AG09309 (cell line): ENCODE measurements around the gene ABCG1.

Source experiments
- DNase-seq: peaks from one replicate; pipeline ENCODE4 v3.0.0-alpha.2; 2010; ENCODE audit warnings: low read depth
- H3K4me3 ChIP-seq: 2 replicates; pipeline ENCODE4 v1.5.1; 2011; ENCODE audit warnings: mild to moderate bottlenecking, low read depth, low read length, moderate library complexity; ENCODE audit not compliant: control insufficient read depth
- TF ChIP-seq, protein P1 (sequence below): IDR thresholded peaks from 2 replicates; pipeline ENCODE4 v1.5.1; 2011; ENCODE audit warnings: mild to moderate bottlenecking, low read depth, low read length, inconsistent platforms; ENCODE audit not compliant: insufficient read depth, control insufficient read depth; ENCODE audit errors: missing control alignments

The ABCG1 gene

DNA sequence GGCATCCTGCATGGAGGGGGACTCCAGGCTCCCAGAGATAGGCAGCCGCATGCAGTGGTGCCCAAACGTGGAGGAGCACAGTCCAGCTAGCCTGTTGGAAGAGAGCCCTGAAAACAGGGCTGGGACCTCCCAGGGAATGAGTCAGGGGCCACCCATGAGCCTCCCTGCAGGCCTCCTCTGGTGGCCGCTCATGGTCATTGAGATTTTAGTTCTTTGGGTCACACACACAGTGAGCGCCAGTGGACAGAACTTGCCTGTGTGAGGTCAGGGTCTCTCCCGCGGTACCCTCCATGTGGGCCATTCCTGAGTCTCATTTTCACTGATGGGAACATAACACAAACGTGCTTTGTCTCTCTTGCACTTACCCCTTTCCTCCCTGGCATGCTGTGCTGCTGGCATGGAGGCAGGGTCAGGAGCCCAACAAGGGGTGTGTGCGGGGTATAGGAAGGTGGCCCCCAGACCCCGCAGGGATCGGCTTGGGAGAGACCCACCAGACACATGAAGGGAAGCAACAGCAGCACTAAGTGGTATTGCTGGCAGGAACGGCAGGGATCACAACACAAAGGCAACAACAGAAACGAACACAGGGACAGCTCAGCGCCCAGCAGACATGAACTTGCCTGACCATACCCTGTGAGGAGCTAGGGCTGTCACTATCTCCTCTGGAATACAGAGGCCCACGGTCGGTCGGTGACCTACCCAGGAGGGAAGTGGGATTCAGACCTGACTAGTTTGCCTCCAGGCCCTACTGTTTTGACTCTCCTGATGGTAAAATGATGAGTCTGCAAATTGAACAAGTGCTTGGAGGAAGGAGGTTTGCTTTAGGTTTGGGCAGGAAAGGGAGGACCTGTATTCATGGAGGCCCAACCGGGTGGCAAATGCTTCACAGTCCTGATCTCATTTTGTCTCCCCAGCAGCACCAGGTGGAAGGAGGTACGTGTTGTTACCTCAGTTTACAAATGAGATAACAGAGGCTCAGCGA lies 31.8 kb downstream of the ABCG1 start:
- TF ChIP-seq, protein P1, sequence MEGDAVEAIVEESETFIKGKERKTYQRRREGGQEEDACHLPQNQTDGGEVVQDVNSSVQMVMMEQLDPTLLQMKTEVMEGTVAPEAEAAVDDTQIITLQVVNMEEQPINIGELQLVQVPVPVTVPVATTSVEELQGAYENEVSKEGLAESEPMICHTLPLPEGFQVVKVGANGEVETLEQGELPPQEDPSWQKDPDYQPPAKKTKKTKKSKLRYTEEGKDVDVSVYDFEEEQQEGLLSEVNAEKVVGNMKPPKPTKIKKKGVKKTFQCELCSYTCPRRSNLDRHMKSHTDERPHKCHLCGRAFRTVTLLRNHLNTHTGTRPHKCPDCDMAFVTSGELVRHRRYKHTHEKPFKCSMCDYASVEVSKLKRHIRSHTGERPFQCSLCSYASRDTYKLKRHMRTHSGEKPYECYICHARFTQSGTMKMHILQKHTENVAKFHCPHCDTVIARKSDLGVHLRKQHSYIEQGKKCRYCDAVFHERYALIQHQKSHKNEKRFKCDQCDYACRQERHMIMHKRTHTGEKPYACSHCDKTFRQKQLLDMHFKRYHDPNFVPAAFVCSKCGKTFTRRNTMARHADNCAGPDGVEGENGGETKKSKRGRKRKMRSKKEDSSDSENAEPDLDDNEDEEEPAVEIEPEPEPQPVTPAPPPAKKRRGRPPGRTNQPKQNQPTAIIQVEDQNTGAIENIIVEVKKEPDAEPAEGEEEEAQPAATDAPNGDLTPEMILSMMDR, result no peak
- no peak overlapping the region for H3K4me3 ChIP-seq
- DNase-seq, result no peak

DNA sequence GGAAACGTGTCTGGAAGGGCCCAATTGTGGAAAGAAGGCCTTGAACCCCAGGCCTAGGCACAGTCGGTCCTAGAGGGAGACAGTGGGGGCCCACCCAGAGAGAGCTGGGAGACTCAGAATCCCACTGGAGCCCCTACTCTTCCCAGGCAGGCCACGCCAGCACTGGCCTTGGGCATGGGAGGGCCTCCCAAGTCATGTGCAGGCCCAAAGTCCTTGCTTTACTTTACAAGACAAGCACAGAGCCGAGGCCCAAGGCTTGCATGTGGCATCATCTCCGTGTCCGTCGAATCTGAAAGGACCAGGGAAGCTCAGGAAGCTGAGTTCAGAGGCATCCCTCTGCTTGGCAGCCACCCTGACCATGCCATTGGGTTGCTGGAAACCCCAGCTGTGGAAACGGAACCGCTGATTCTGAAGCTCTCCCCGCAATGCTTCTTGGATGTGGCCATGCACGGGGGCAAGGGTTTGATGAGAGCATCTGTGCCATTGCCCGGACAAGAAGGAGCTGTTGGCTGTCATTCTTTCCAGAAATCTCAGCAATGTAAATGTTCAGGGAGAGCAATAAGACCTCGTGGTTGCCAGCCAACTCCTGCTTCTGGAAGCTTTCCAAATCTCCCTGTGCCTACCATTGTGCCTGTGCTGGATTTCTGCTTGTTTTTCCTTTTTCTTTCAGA lies 32.8 kb downstream of the ABCG1 start:
- DNase-seq, result no peak
- no peak overlapping the region for H3K4me3 ChIP-seq
- TF ChIP-seq, protein P1, result no peak

GRCh38 chr21:42252325-42252654 lies 33.4 kb downstream of the ABCG1 start:
- TF ChIP-seq, protein P1, result no peak
- DNase-seq, result no peak
- H3K4me3 ChIP-seq, result no peak overlapping the region

- H3K4me3 ChIP-seq, result no peak overlapping the region
- DNase-seq, result no peak
- TF ChIP-seq, protein P1, result no peak
Measured at GRCh38 chr21:42252778-42253340, 33.9 kb downstream of the ABCG1 start.

- TF ChIP-seq, protein P1, result no peak
- no peak overlapping the region for H3K4me3 ChIP-seq
- DNase-seq, result no peak
Measured at GRCh38 chr21:42253466-42253865, 34.5 kb downstream of the ABCG1 start.

GRCh38 chr21:42254083-42254482 lies 35.1 kb downstream of the ABCG1 start:
- H3K4me3 ChIP-seq, result no peak overlapping the region
- DNase-seq, result no peak
- TF ChIP-seq, protein P1, result no peak
